NB4 (cell line): Measurements from ENCODE around the gene PLTP.

Experiments used
- MAX ChIP-seq: IDR thresholded peaks from 2 replicates; pipeline ENCODE4 v1.6.1; 2011; ENCODE audit warnings: low read depth, low read length
- TF ChIP-seq, protein P1 (sequence below): IDR thresholded peaks from one replicate; pipeline ENCODE4 v1.5.1; 2012; ENCODE audit warnings: low read depth, low read length

- TF ChIP-seq, protein P1, sequence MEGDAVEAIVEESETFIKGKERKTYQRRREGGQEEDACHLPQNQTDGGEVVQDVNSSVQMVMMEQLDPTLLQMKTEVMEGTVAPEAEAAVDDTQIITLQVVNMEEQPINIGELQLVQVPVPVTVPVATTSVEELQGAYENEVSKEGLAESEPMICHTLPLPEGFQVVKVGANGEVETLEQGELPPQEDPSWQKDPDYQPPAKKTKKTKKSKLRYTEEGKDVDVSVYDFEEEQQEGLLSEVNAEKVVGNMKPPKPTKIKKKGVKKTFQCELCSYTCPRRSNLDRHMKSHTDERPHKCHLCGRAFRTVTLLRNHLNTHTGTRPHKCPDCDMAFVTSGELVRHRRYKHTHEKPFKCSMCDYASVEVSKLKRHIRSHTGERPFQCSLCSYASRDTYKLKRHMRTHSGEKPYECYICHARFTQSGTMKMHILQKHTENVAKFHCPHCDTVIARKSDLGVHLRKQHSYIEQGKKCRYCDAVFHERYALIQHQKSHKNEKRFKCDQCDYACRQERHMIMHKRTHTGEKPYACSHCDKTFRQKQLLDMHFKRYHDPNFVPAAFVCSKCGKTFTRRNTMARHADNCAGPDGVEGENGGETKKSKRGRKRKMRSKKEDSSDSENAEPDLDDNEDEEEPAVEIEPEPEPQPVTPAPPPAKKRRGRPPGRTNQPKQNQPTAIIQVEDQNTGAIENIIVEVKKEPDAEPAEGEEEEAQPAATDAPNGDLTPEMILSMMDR = no peak
- peak; percentile 58 for TF ChIP-seq MAX
Measured at GRCh38 chr20:45911486-45912343, at the start of gene PLTP.
